UCSD-AML1 (cell line): ENCODE measurements around the gene GORASP1.
A peak's percentile ranks its signal among the peaks of the same experiment; 100 is the strongest.

Experiments used
- DNase-seq: peaks from one replicate; lab custom pipeline; 2025; ENCODE audit not compliant: unreplicated experiment; lab: John Stamatoyannopoulos, UW

GORASP1 gene

DNA sequence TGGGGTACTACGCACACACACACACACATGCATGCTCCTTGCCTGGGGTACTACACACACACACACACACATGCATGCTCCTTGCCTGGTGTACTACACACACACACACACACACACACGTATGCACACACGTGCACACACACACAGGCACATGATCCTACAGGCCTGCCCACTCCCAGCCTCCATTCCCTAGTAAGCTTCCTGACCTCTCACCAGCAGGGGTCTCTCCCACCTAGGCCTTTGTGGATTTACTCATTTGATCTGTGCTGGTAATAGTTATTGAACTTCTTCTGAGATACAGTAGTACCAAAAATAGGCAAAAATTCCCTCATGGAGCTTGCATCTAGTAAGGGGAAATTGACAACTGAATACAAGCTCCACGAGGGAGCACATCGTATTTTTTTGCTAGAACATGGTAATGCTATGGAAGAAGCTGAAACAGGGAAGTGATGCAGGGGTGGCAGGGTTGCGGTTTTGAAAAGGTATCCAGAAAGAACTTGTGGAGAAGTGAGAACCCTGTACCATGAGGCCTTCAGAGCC, 19.2 kb upstream of the GORASP1 start:
- peak; percentile 55 for DNase-seq

DNA sequence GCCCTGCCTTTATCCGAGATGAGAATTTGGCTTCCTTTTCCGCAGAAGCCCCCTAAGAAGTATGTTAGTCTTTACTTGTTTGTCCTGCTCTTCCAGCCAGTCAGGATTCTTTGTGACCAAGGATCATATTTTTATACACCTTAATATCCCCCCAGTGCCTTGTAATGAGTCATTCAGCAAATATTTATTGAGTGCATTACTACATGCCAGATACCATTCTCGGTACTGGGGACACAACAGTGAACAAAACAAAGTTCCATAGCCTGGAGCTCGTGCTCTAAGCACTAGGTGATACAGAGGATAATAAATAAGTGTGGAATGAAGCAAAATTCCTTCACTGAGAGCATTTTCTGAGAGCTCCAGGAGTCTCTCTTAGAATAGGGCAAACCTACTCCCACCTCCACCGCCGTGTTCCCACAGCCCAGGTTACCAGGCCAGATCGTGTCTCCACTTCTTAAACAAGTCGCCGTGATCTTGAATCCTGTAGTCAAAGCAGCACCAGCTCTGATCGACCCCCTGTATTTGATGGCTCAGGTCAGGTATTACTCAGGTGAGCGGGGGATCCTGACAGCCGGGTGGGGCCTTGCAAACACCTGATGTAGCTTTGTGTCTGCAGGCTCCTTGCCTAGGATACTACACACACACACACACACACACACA, 18.5 kb upstream of the GORASP1 start:
- DNase-seq: no peak

DNA sequence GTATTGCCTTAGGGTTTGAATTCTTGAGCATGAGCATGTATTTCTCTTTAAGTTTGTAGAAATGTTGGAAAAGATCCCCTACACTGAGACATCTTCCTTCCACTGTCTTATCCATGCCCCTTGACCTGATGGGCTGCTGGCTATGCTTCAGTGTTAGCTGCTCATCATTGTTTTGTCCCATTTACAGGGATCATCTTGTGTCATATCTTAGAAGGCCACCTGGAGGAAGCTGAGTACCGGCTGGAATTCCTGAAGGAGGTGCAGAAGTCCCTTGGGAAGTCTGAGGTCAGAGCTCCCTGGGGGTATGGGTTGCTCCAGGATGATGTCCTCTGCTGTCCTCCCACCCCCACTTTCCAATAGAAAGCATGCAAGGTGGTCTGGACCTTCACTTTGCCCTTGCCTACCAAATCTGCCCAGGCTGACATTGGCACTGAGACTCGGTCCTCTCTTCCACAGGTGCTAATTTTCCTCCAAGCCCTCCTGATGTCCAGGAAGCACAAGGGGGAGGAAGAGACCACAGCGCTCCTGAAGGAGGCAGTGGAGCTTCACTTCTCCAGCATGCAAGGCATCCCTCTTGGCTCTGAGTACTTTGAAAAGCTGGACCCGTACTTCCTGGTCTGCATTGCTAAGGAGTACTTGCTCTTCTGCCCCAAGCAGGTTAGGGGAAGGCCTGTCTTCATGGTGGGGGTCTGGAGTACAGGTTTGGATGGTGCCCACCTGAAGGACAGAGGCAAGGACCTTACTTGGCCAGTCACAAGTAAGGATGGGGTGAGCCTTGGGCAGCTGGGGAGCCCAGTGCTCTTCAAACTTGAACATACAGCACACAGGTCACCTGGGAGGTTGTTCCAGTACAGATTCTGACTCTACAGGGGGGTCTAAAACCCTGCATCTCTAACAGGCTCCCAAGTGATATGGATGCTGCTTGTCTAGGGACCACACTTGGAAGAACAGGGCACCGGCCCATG, 17.7 kb upstream of the GORASP1 start:
- DNase-seq: no peak

DNA sequence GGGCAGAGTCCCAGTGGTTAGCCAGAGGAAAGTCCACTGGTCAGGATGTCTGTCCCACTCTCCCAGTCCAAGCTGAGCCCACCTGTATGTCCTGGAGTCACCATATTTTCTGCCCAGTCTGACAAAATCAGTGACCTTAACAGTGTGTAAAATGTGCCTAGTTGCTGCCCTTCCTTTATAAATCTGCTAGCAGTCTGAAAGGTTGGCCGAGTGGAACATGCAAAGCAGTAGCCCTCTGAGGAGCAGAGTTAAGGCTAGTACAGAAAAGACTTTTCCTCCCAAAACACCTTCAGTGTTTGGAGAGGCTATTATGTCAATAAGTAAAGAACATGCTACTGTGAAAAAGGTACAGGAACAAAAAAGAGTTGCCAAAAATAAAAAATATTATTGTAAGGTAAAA, 15.4 kb upstream of the GORASP1 start:
- DNase-seq: no peak

DNA sequence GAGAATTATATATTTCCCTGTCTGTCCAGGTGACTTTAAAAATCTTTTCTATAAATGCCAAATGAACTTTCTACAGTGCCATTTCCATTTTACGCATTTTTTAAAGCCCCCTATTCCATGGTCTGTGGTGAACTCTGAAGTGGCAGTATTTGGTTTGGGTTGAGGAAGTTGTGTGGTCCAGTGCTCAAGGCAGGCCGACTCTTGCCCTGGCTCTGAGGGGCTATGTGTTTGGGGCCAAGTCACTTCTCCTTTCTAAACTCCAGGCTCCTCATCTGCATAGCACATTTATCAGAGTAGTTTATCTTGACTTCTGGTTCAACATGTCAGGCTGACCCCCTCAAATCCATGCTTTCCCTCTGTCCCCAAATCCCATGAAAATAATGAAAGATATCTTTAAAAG, 14.2 kb upstream of the GORASP1 start:
- DNase-seq: peak; percentile 24

DNA sequence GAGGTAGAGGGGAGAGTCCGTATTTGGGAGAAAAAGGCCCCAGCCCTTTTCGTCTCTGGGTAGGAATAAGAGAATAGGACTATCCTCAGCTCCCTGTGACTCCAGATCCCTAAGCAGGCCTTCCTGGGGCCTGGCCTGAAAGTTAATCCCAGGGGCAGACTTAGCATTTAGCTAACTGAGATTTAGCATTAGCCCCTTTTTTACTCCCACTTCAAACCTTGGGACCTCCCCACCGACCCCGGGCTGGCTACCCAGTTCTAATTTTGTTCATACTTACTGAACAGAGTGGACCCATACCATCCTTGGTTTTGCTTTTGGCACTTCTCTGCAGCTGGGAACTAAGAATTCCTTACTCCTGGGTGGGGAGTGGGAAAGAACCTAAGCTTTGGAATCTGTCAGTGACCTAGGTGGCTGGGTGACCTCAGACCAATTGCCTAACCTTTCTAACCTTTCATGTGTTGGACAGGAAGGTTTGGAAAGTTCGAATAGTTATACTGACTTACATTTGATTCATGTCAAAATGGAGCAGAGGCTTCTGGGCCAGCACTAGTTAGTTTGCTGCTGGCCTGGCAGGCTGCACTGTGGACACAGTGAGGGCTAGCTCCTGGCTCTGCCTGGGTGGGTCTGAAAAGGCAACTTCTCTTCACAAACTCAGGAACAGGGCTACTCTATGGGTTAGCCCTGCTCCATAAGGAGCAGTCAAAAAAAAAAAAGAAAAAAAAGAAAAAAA, 11.7 kb upstream of the GORASP1 start:
- DNase-seq: no peak

DNA sequence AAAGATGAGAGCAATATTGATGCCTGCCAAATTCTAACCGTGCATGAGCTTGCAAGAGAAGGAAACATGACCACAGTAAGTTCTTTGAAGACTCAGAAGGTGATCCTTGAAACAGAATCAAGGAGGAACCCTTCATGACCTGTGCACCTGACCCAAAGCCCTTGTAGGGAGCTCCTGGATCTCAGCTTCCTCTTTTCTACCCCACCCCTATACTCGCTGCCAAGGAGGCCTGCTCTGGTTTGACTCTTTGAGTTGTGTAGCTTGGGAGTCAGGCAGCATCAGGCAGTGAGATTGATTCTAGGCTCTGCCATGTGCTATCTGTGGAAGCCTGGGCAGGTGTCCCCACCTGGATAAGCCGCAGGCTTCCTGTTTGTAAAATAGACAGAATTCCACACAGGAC, 10.7 kb upstream of the GORASP1 start:
- DNase-seq: no peak

DNA sequence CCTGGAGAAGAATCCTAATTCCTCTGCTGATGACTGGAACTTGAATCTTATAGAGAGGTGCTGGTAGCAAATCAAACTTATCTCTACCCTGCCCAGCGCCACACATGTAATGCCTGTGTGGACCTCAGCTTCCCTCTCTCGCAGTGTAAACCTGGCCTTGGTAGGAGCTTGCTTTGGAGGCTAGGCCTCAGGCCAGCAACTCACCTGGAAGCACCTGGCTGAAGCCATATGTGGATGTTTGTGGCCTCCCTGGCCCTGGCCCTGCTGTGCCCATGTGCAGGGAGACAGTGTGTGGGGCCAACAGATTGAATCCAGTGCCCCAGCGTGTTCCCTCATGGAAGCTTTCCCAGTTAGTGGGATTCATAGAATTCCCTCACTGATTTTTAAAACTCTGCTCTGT, 8.4 kb upstream of the GORASP1 start:
- no peak for DNase-seq

DNA sequence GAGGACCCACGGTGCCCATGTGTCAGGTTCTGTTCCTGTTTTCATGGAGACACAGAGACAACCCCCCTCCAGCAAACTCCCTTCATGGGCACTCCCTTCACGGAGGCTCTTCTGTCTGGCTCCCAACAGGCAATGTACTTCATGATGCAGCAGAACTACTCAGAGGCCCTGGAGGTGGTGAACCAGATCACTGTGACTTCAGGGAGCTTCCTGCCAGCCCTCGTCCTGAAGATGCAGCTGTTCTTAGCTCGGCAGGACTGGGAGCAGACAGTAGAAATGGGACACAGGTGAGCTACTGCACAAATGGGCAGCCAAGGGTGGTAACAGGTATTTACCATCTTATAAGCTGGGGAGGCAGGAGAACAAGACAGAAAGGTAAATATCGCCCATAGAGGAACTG, 7.0 kb upstream of the GORASP1 start:
- no peak for DNase-seq

DNA sequence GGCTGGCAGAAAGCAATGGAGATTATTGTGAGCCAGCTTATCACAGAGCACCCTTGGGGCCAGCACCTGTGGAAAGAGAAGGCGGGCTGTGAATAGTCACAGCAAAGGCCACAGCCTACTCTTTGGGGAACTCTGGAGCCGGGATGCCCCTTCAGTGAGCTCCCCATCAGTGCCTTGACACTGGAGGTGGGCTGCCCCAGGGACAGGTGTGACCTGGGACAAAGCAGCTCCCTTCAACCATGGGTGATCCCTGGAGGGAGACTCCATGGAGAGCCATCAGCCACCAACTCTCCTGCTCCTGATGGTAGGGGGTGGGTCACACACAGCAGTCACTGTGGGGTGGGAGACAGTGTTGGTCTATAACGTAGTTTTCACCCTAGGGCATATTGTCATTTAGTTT, 5.9 kb upstream of the GORASP1 start:
- DNase-seq: no peak

DNA sequence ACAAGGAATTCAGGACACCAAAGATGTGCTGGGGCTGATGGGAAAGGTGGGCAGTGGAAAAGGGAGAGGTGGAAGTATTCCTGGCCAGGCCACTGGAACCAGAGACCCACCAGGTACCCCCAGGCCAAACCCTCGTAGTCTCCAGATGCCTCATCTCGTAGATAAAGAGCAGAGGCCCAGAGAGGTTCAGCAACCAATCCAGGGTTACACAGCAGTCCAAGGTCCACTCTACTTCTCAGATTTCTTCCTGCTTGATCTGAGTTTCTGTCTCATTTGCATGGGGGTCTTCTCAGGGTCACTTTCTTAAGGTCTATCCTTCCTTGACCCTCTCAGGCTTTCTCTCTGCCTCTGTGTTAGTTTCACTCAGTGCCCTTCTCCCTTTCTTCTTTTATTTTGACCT, 5.1 kb upstream of the GORASP1 start:
- DNase-seq: no peak

DNA sequence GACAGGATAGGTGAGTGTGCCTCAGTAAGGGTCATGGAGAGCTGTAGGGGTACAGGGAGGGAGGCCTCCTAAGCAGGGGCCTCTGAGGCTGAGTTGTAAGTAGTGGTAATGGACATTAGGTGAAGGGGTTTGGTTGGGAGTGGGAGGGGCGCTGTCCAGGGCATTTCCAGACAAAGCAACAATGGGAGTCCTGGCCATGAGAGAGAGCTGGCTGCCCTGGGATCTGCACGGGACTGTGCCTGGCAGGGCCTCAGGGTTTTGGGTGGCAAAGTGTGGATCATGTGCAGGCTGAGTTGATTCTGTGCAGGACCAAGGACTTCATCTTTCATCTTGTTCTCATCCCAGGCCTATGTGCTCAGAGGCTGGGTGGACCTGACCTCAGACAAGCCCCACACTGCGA, 4.7 kb upstream of the GORASP1 start:
- DNase-seq: no peak

DNA sequence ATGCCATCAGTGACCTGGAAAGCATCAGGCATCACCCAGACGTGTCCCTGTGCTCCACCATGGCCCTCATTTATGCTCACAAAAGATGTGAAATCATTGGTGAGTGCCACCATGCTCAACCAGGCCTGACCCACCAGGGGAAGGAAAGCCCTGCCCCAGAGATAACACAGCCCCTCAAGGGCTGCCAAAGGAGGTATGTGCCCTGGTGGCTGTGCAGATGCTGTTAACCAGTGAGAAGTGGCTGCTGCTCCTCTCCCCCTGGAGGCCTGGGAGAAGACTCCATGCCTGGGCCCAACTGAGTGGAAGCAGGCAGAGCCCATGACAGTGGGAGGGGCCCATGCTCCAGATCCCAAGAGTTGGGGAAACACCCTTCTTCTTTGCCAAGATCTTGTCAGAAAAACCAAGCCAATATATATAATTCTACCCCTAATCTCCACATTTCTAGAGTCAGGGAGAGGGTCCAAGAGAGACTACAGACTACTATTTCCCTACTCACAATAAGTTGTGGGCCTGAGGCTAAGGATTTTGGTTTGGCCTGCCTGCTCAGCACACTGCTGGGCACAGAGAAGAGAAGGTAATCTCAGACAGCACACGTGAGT, 2.7 kb upstream of the GORASP1 start:
- no peak for DNase-seq

DNA sequence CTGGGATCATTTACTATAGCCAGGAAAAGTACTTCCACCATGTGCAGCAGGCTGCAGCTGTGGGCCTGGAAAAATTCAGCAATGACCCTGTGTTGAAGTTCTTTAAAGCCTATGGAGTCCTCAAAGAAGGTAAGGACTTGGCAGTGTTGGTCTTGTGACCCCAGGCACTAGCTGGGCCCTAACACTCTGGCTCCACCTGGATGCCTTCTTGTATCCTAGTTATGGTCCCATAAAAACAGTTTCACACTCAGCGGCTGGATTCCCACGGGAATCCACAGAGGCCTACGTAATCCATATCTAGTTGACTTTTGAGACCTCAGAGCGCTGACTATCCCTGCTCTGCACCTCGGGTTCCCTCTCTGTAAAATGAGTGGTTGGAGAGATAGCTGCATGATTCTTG, 1.7 kb upstream of the GORASP1 start:
- no peak for DNase-seq

DNA sequence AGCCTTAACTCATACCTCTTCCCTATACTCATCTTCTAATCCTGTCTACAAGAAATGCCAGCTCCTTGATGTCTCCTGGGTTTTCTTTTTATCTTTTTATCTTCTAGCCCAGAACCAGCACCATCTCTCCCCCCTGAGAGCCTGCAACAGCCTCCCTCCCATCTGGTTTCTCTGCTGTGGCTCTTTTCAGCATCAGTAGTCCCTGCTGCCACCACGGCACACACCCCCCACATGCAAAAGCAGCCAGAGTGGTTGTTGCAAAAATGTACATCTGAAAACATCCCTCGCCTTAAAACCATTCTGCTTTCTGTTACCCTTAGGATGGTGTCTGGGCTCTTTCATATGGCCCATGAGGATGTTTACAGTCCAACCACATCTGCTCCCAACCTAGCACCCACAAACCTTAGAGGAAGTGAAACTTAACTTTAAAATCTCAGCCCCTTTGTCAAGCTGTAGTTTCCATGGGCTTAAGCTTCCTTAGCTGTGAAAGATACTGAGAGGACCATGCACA, 828 bp upstream of the GORASP1 start:
- no peak for DNase-seq

DNA sequence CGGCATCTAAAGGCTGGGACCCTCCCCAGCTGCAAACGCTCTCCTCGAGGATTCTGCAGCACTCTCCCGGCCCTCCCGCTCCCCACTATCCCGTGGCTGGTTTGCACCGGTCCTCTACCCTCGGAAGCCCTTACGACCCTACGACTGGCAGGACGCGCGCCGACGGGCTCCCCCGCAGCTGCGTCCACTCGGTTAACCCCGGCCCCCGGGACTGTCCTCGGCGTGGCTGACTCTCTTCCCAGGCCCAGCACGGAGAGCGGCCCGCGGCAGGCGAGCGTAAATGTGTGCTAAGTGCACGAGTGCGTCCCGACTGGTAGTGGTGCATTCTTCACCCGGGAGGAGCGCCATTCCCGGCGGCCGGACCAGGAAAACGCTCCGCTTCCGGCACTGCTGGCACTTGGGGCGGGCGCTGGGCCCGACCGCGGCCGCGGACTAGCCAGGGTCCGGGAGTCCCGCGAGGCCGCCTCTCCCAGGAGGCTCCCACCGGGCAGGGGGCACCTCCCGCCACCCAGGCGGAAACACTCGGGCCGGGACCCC, 508 bp downstream of the GORASP1 start:
- no peak for DNase-seq

DNA sequence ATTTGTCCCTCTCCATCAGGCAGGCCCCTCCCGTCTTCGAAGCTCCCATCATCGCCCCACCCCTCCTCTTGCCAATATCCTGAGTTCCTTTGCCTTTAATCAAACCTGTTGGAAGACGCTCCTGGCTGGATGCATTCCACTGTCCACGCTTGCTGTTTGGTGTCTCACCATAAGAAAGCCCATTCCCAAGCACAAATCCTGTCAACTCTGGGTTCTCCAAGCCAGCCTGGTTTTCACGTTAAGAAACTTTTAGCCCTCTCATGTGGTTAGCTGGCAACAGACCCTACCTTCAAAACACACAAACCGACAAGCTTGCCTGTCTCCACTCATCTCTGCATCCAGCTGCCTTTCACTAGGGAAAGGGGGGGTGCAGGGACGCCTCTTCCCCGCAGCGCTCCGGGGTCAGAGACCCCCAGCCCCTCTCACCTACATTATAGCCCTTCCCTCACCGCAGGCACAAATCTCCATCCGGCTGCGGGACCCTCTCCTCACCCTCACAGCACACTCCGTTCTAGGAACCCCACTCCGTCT, 1.1 kb downstream of the GORASP1 start:
- no peak for DNase-seq

DNA sequence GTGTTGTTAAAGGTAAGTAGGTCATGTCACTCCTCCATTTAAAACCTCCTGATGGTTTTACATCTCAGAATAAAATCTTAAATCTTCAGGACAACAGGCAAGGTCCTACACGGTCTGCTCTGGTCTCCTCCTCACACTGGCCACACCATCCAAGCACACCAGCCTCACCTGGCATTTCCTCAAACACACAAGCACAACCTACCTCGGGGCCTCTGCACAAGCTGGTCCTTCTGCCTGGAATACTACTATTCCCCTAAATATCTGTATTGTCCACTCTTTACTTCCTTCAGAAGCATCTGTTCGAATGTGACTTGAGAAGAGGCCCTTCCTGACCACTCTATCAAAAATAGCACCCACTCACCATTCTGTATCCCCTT, 1.8 kb downstream of the GORASP1 start:
- DNase-seq: no peak

DNA sequence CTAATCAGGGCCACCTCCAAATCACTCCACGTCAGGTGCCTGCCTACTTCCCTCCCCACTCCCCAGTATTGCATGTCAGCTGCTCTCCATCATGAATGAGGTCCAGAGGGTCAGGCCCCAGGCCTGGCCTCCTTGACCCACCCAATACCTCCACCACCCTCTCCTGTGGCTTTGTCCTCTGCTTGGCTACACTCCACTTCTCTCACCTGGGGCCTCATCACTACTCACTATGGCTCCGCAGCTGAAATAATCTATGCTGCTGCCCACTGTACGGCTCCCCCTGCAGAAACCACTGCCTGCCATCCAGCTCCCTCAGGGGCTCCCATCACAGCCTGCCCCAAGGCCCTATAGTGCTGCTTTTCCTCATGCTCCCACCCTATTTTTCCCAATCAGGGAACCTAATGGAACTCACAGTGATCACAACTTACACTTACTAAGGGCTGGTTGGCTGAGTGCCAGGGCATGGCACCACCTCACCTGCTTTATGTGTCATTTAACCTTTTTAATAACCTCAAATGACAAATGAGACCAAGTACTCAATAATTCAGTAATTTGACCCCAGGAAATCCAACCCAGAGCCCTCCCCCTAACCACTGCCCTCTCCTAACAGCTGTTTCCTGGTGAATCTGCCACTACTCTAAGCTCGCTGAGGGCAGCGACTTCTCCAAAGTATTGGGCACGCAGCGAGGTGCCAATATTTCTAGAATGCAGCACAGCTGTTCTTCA, 2.3 kb downstream of the GORASP1 start:
- no peak for DNase-seq
